Measurements from ENCODE around the gene APOL4.

APOL4 gene

GRCh38 chr22:36151006-36151595, 50.5 kb downstream of the APOL4 start:
- no peak for DNase-seq

- DNase-seq: no peak
These were observed 52.2 kb downstream of the APOL4 start for GRCh38 chr22:36149441-36149840.

GRCh38 chr22:36148411-36148810, 53.2 kb downstream of the APOL4 start:
- no peak for DNase-seq

- no peak for DNase-seq
These were observed 54.3 kb downstream of the APOL4 start for GRCh38 chr22:36147196-36147791.

- no peak for DNase-seq
These were observed 55.7 kb downstream of the APOL4 start for GRCh38 chr22:36145881-36146280.

- no peak for DNase-seq
These were observed 56.6 kb downstream of the APOL4 start for GRCh38 chr22:36144886-36145541.

- DNase-seq: no peak
These were observed 57.7 kb downstream of the APOL4 start for GRCh38 chr22:36143956-36144355.

GRCh38 chr22:36143066-36143815, 58.4 kb downstream of the APOL4 start:
- no peak for DNase-seq

GRCh38 chr22:36141481-36141880, 60.1 kb downstream of the APOL4 start:
- no peak for DNase-seq

Measured in NCI-H2029 treated with DMSO at 0.1 percent for 48 hours (cell line).